ENCODE measurements around the gene CAPN2.
"Not testable (repeated sequence)": the region's sequence is repeated elsewhere in the genome, so short reads cannot be mapped to it uniquely, and the experiment has no call there.

The CAPN2 gene

GRCh38 chr1:223794136-223794880 lies 82.0 kb downstream of the CAPN2 start:
- no peak for DNase-seq

DNA sequence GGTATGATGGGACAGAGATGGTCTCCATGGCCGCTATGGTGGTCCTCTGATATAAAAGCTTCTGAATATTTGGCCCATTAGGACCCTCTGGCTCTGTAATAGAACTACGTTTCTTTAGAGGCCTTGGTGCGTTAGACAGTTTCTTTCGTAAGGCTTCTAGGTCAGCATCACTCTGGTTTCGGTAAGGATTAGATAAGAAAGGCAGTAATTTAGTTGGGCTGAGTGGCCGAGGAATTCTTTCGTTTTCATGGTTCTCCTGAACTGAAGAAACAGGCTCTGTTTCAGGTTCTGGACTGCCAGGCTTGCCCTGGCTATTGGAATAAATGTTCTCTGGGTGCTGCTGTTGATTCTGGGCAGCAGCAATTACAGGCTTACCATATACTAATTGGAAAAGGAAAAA lies 83.9 kb downstream of the CAPN2 start:
- DNase-seq = no peak

GRCh38 chr1:223802032-223802431 lies 89.7 kb downstream of the CAPN2 start:
- no peak for DNase-seq

DNA sequence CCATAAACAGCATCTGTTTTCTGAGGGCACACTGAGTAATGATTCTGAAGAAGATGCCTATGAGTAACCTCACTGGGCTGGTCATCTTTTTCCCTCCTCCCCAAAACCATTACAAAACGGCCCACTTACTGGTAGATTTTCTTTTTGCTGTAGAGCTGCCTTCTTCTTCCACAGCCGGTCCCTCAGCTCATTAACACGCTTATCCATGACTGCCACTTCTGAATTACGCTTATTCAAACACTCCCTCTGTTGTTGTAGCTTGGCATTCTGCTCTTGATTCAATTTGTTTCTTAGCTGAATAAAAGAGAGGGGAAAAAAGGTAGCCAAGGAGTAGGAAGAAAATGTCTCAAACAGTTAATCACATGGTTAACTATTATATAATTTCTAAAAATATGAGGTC lies 90.3 kb downstream of the CAPN2 start:
- no peak for DNase-seq

- no peak for DNase-seq
Observed at GRCh38 chr1:223803211-223803610, 90.9 kb downstream of the CAPN2 start.

DNA sequence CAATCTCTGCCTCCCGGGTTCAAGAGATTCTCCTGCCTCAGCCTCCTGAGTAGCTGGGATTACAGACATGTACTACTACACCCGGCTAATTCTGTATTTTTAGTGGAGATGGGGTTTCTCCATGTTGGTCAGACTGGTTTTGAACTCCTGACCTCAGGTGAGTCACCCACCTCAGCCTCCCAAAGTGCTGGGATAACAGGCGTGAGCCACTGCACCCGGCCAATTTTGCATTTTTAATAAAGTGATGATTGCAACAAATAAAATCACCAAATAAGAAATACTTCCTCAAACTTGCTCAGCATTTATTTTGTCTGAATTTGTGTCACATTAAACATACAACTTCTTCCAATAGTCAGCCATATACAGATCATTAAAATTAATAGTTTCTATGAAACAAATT lies 97.6 kb downstream of the CAPN2 start:
- DNase-seq = not testable (repeated sequence)

- DNase-seq = no peak
Observed at GRCh38 chr1:223810586-223810985, 98.2 kb downstream of the CAPN2 start.

- DNase-seq = no peak
Observed at GRCh38 chr1:223811634-223812101, 99.3 kb downstream of the CAPN2 start.

- DNase-seq = no peak
Observed at GRCh38 chr1:223813645-223814044, 101.3 kb downstream of the CAPN2 start.

DNA sequence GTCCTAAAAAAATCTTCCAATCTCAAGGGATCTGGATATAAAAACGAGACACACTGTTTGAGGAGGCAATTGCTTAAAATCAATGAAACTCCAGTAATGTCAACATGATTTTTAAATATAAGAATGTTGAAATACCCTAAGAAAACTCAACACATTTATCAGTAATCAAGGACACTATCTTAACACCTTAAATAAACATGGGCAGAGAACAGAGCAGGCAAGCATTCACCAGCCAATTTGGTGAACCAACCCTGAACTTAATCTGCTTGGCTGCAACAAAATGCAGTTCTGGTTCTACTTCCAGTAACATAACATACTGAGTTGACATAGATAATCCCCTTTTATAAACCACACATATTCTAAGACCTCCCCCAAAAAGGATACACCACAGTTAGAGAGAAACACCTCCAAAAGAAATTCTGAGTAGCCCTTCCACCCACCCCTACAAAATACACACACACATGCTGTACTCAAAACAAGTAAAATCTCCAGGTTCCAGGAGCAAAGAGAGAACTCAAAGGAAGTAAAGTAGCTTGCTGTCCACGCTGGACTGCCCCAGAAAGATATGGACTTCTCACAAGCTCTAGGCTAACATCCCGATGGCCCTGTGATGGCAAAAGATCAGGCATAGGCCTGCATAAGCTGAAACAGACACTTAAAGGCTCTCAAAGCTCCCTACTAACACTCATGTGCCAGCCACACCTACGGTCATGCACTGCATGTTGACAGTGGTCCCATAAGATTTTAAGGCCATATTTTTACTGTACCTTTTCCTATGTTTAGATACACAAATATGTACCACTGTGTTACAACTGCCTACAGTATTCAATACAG lies 102.9 kb downstream of the CAPN2 start:
- no peak for DNase-seq

DNA sequence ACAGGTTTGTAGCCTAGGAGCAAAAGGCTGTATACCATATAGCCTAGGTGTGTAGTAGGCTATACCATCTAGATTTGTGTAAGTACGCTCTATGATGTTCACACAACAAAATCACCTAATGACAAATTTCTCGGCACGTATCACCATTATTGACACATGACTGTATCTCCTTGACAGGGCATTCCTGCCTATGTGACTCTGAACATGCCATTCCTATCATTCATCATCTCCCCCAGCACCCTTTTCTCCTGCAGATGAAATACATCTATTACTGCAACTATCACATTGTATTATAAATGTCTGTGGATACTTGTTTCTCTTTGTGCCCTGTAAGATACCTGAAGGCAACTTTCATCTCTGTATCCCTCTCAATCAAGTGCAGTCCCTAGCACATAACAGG lies 103.5 kb downstream of the CAPN2 start:
- DNase-seq = no peak

- DNase-seq = not testable (repeated sequence)
Observed at GRCh38 chr1:223817265-223817664, 104.9 kb downstream of the CAPN2 start.

DNA sequence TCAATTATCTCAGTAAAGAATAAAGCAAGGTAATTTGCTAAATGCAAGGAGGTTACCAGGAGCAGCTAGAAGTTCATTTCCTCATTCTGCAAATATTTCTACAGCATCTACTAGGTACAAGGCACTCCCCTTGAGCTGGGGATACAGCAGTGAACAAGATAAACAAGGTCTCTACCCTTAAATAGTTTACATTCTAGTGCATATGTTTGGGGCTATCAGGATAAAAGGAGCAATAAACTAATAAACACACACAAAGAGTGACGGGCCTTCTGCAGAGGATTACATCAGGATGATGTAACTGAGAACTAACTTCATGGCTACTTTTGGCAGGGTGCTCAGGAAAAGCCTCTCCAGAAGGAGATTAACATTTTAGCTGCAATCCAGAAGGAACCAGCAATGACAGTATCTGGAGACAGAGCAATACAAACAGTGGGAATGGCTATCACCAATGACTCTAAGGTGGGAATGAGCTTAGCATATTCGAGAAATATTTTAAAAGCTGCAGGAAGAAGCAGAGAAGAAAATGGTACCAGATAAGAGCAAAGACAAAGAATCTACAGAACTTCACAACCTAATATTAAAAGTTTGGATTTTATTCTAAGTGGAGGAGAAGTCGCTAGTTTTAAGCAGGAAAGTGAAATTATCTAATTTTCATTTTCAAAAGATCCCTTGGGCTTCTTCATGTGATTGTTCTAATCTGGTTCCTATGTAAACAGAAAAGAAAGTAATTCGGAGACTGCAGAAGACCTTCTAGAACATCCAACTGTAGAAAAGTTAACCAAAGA lies 107.6 kb downstream of the CAPN2 start:
- DNase-seq = no peak

DNA sequence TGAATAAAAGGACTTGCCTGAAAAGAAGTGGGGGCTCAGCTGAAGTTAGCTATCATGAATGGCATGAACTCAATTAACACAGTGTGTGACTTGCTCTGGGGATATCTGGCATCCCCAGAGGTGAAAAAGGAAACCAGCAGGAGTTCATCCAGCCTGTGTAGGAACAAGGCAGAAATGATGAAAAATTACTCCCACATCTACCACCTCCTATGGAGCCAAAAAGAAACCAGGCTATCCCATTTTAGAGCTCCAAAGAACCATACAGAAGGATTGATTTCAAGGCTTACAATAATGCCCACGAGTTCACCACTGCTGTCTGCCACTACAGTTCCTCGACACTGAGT lies 108.1 kb downstream of the CAPN2 start:
- DNase-seq = no peak

DNA sequence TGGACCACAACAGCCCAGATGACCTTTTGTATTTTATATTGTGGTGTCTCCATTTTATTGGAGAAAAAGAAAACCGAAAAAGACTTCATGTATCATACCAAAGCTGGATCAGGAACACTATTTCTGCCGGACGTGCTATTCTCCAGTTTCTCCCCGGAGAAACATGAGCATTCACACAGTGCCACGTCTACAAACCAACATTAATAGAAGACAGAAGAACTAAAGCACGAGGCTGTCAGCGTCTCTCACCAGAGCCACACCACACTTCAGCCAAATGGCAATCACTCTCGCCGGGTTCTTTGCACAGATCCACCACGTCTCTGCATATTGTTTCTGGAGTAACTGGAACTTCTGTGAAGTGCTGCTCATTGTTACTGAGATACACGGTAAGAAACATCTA lies 108.6 kb downstream of the CAPN2 start:
- DNase-seq = no peak

- no peak for DNase-seq
Observed at GRCh38 chr1:223824287-223824686, 111.9 kb downstream of the CAPN2 start.

GRCh38 chr1:223824712-223825111 lies 112.4 kb downstream of the CAPN2 start:
- DNase-seq = no peak
